Parathyroid adenoma (tissue), 2 donors: ENCODE measurements around the gene TENM3.

ENCODE experiments used
- H2AFZ ChIP-seq: fragments of 300-600 bp; sonication (generic); one replicate; pipeline ENCODE4 v1.7.0; 2017; ENCODE audit warnings: antibody characterized with exemption, mild to moderate bottlenecking
- H3K27ac ChIP-seq: fragments of 300-600 bp; sonication (generic); one replicate; pipeline ENCODE4 v1.7.0; 2017
- H3K27me3 ChIP-seq: fragments of 300-600 bp; sonication (generic); one replicate; pipeline ENCODE4 v1.7.0; 2017; ENCODE audit warnings: low read length; ENCODE audit not compliant: control insufficient read depth, insufficient read depth
- H3K36me3 ChIP-seq: fragments of 300-600 bp; sonication (generic); one replicate; pipeline ENCODE4 v1.7.0; 2017; ENCODE audit warnings: low read length; ENCODE audit not compliant: control insufficient read depth, insufficient read depth
- H3K4me1 ChIP-seq: fragments of 300-600 bp; sonication (generic); one replicate; pipeline ENCODE4 v1.7.0; 2017; ENCODE audit warnings: control low read depth
- H3K4me2 ChIP-seq: fragments of 300-600 bp; sonication (generic); one replicate; pipeline ENCODE4 v1.7.0; 2017; ENCODE audit warnings: low read length
- H3K4me3 ChIP-seq: fragments of 300-600 bp; sonication (generic); one replicate; pipeline ENCODE4 v1.7.0; 2017; ENCODE audit warnings: low read depth, low read length
- H3K79me2 ChIP-seq: fragments of 300-600 bp; sonication (generic); one replicate; pipeline ENCODE4 v1.7.0; 2017; ENCODE audit warnings: control low read depth
- H3K9ac ChIP-seq: fragments of 300-600 bp; sonication (generic); one replicate; pipeline ENCODE4 v1.7.0; 2017; ENCODE audit warnings: mild to moderate bottlenecking
- H3K9me3 ChIP-seq: fragments of 300-600 bp; sonication (generic); one replicate; pipeline ENCODE4 v1.7.0; 2017; ENCODE audit warnings: low read length; ENCODE audit not compliant: control insufficient read depth
- TF ChIP-seq, protein P1 (sequence below): fragments of 300-600 bp; sonication (generic); IDR thresholded peaks from one replicate; pipeline ENCODE4 v1.7.0; 2017; ENCODE audit warnings: antibody characterized with exemption, mild to moderate bottlenecking
- donor health status: primary hyperparathyroidism.

TENM3 gene

GRCh38 chr4:182351485-182351884, 108.3 kb downstream of the TENM3 start:
- H3K27ac ChIP-seq, result no peak overlapping the region

DNA sequence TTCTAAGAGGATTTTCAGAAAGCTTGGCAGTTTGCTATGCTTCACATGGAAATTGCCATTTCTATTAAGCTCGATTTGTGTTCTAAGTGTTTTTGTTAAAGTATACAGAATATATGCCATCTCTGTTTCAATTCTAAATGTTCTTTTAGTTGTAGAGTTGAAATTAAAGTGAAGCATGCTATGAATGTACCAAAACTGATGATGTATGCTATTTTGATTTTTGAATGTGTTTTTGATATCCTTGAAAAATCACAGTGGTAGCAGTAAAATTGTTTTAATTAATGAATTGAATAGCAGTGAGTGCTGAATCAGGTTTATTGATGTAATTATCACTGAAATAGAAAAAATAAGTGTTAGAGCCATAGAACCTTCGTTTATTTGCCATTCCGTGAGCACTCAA, 110.9 kb downstream of the TENM3 start:
- TF ChIP-seq, protein P1, sequence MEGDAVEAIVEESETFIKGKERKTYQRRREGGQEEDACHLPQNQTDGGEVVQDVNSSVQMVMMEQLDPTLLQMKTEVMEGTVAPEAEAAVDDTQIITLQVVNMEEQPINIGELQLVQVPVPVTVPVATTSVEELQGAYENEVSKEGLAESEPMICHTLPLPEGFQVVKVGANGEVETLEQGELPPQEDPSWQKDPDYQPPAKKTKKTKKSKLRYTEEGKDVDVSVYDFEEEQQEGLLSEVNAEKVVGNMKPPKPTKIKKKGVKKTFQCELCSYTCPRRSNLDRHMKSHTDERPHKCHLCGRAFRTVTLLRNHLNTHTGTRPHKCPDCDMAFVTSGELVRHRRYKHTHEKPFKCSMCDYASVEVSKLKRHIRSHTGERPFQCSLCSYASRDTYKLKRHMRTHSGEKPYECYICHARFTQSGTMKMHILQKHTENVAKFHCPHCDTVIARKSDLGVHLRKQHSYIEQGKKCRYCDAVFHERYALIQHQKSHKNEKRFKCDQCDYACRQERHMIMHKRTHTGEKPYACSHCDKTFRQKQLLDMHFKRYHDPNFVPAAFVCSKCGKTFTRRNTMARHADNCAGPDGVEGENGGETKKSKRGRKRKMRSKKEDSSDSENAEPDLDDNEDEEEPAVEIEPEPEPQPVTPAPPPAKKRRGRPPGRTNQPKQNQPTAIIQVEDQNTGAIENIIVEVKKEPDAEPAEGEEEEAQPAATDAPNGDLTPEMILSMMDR, result no peak
- no peak overlapping the region for H3K4me3 ChIP-seq
- H3K4me2 ChIP-seq, result no peak overlapping the region
- no peak overlapping the region for H3K27ac ChIP-seq
- H2AFZ ChIP-seq, result no peak overlapping the region
- no peaks in the 10 kb centered on the region for H3K36me3 ChIP-seq
- H3K9ac ChIP-seq, result no peak overlapping the region
- H3K79me2 ChIP-seq, result no peaks in the 10 kb centered on the region
- no peaks in the 10 kb centered on the region for H3K27me3 ChIP-seq
- no peaks in the 10 kb centered on the region for H3K9me3 ChIP-seq
- H3K4me1 ChIP-seq, result no peaks in the 10 kb centered on the region

More at GRCh38 chr4:182351485-182351884, 108.3 kb downstream of the TENM3 start:
- Histone ChIP-seq H3K27me3 (no peaks in the 10 kb centered on the region), H3K4me2 (no peak overlapping the region), H2AFZ (no peak overlapping the region), H3K9ac (no peak overlapping the region), H3K9me3 (no peaks in the 10 kb centered on the region), H3K36me3 (no peaks in the 10 kb centered on the region), H3K4me1 (no peaks in the 10 kb centered on the region), H3K79me2 (no peaks in the 10 kb centered on the region), H3K4me3 (no peak overlapping the region)
- TF ChIP-seq, protein P1, result no peak

DNA sequence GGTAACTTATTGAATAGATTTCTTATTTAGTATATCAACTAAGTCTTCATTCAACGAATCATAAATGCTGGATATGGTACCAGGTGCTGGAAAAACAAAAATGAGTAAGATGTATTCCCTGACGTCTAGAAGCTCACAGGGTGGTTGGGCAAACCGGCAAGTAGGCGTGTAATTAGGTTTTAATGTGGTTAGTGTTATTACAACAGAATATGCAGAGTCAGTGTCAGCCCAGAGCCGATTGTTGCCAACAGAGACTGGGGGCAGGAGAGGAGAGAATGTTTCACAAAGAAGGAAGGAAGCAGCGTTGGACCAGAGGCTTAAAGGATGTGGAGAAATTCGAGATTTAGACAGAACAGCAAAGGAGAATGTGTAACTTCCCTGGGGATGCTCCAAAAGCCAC, 111.7 kb downstream of the TENM3 start:
- Histone ChIP-seq H3K9ac (no peak overlapping the region), H3K79me2 (no peaks in the 10 kb centered on the region), H3K27me3 (no peaks in the 10 kb centered on the region), H3K9me3 (no peaks in the 10 kb centered on the region), H3K36me3 (no peaks in the 10 kb centered on the region), H3K4me2 (no peak overlapping the region), H3K4me3 (no peak overlapping the region), H3K27ac (no peak overlapping the region), H3K4me1 (no peaks in the 10 kb centered on the region), H2AFZ (no peak overlapping the region)
- TF ChIP-seq, protein P1, result no peak

GRCh38 chr4:182367153-182367552, 124.0 kb downstream of the TENM3 start:
- H2AFZ ChIP-seq, result no peak overlapping the region
- no peak overlapping the region for H3K27ac ChIP-seq
- H3K9me3 ChIP-seq, result no peaks in the 10 kb centered on the region
- no peaks in the 10 kb centered on the region for H3K36me3 ChIP-seq
- H3K4me3 ChIP-seq, result no peak overlapping the region
- no peaks in the 10 kb centered on the region for H3K4me1 ChIP-seq
- H3K9ac ChIP-seq, result no peak overlapping the region
- TF ChIP-seq, protein P1, result no peak
- no peaks in the 10 kb centered on the region for H3K27me3 ChIP-seq
- H3K79me2 ChIP-seq, result no peaks in the 10 kb centered on the region
- no peak overlapping the region for H3K4me2 ChIP-seq

- Histone ChIP-seq H3K27ac (no peak overlapping the region), H3K4me2 (no peak overlapping the region)
- TF ChIP-seq, protein P1, result no peak
These were observed 126.0 kb downstream of the TENM3 start for GRCh38 chr4:182369211-182369610.

More at GRCh38 chr4:182369211-182369610, 126.0 kb downstream of the TENM3 start:
- Histone ChIP-seq H3K79me2 (no peaks in the 10 kb centered on the region), H2AFZ (no peak overlapping the region), H3K9me3 (no peaks in the 10 kb centered on the region), H3K9ac (no peak overlapping the region), H3K27me3 (no peaks in the 10 kb centered on the region), H3K36me3 (no peaks in the 10 kb centered on the region), H3K4me3 (no peak overlapping the region), H3K4me1 (no peaks in the 10 kb centered on the region)
